ENCODE data around the gene HLA-DMA. TPM values are rescaled to one million over a fixed set of nuclear protein-coding genes. Genes with fewer than 3 reads are reported as not detected.

HLA-DMA gene
- total and polyA plus RNA-seq, 2 of the 13 experiments (the other 11 are each of a cell fraction or from before 2014, with no cell fraction given): 0.70 to 0.71 TPM

DNA sequence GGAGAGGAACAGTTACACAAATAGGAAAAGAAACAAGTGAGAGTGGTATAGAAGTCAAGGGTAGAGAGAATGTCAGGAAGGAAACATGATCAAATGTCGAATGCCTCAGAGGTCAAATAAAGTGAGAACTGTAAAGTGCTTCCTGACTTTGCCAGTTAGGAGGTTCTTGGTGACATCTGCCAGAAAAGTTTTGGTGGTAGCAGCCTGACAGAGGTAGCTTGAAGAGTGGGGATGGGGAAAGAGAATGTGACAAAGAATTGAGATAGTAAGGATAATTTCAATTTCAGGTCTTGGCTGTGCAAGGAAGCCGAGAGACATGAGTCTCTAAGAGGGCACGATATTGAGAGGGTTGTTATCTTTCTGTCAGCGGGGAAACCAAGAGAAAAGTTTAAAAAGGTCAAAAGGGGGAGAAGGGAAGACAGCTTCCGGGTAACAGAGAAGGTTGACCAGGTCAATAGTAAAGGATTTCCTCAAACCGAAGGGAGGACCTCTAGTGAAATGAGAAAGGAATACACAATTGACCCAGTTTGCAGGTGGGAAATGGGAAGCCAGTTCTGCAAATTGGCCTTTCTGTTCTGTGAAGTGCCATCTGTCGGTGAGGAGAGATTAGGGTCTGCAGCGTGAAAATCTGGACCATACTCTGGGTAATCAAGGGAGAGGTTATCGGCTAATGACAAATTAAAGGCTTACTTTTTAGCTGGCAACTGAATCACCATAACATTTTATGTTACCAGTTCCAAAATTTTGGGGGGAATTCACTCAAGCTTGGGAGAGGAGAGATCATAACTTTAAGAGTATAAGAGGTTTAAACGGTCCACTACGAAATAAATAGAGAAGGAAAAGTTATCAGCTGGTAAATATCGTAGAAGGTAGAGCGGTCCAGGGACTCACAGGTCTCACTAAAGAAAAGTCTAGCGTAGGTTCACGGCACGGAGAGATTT is 14.5 kb upstream of the HLA-DMA start (continued):
- no peak for TF ChIP-seq ZHX1 (CRISPR knock-in tag; IDR thresholded peaks at IDR 0.05; ENCODE audit: low read depth)
- TF ChIP-seq SIN3B (IDR thresholded peaks at IDR 0.05; ENCODE audit: low read length): no peak
- TF ChIP-seq ZNF446 (CRISPR knock-in tag; IDR thresholded peaks at IDR 0.05): no peak
- TF ChIP-seq ZNF232 (CRISPR knock-in tag; IDR thresholded peaks at IDR 0.05; ENCODE audit: borderline replicate concordance): no peak
- no peak for TF ChIP-seq MTA3 (CRISPR knock-in tag; IDR thresholded peaks at IDR 0.05)
- no peak; the same call in 1 of the 2 replicates for TF ChIP-seq THAP11 (CRISPR knock-in tag; IDR thresholded peaks at IDR 0.05)
- no peak for TF ChIP-seq ZSCAN29 (CRISPR knock-in tag; conservative IDR thresholded peaks at IDR 0.05)
- peak; percentile 1; the same call in 1 of the 2 replicates for TF ChIP-seq ZNF878 (CRISPR knock-in tag; IDR thresholded peaks at IDR 0.05)
- TF ChIP-seq ZNF720 (CRISPR knock-in tag; IDR thresholded peaks at IDR 0.05): no peak
- TF ChIP-seq REPIN1 (CRISPR knock-in tag; IDR thresholded peaks at IDR 0.05; ENCODE audit: borderline replicate concordance, low read depth): no peak; the same call in 1 of the 2 replicates
- TF ChIP-seq, protein P1, sequence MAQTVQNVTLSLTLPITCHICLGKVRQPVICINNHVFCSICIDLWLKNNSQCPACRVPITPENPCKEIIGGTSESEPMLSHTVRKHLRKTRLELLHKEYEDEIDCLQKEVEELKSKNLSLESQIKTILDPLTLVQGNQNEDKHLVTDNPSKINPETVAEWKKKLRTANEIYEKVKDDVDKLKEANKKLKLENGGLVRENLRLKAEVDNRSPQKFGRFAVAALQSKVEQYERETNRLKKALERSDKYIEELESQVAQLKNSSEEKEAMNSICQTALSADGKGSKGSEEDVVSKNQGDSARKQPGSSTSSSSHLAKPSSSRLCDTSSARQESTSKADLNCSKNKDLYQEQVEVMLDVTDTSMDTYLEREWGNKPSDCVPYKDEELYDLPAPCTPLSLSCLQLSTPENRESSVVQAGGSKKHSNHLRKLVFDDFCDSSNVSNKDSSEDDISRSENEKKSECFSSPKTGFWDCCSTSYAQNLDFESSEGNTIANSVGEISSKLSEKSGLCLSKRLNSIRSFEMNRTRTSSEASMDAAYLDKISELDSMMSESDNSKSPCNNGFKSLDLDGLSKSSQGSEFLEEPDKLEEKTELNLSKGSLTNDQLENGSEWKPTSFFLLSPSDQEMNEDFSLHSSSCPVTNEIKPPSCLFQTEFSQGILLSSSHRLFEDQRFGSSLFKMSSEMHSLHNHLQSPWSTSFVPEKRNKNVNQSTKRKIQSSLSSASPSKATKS (CRISPR knock-in tag; IDR thresholded peaks at IDR 0.05): 0 out of 2 replicates have a peak, but pooled peaks have one; percentile 53
- TF ChIP-seq ZNF30 (CRISPR knock-in tag; IDR thresholded peaks at IDR 0.05): 0 out of 2 replicates have a peak, but pooled peaks have one; percentile 14
- TF ChIP-seq ZNF841 (CRISPR knock-in tag; IDR thresholded peaks at IDR 0.05; ENCODE audit: borderline replicate concordance): no peak
- TF ChIP-seq DDIT3 (CRISPR knock-in tag; IDR thresholded peaks at IDR 0.05): no peak
- TF ChIP-seq TRIM24 (CRISPR knock-in tag; IDR thresholded peaks at IDR 0.05): no peak
- 0 out of 2 replicates have a peak, but pooled peaks have one; percentile 56 for TF ChIP-seq KDM1A (CRISPR knock-in tag; IDR thresholded peaks at IDR 0.05)
- TF ChIP-seq GRHL1 (CRISPR knock-in tag; conservative IDR thresholded peaks at IDR 0.05): no peak
- no peak; the same call in none of the 2 replicates for TF ChIP-seq ZNF430 (CRISPR knock-in tag; IDR thresholded peaks at IDR 0.05)
- TF ChIP-seq ELK4 (CRISPR knock-in tag; IDR thresholded peaks at IDR 0.05; ENCODE audit: borderline replicate concordance): no peak
- TF ChIP-seq ZNF891 (CRISPR knock-in tag; IDR thresholded peaks at IDR 0.05): no peak
